ENCODE measurements around the gene GALNT18. TPM values are rescaled to one million over a fixed set of nuclear protein-coding genes. Genes with fewer than 3 reads are reported as not detected.

GALNT18 gene
- total RNA-seq, 1 donor from 2014 or later, result 5.5 TPM

DNA sequence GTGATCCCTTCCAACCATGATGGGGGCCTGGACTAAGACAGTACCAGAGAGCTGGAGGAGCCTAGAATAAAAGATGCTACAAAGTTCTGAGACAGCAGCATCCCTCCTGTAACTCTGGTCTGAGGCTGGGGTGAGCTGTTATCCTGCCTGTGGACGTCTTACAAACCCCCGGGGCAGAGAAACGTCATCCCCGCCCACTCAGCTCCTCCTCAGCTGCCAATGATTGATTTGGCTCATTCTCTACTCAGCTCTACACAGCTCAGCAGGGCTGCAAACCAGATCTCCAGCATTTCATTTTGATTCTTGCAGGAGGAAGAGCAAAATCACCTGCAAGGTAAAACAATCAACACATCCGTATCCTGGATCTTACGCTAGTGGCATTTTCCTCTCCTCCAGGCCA is 324.2 kb downstream of the GALNT18 start:
- intact Hi-C loops (cut with micrococcal nuclease), result no loop called here
- Mint-ChIP-seq H3K4me1 (ENCODE audit: low read depth) (no peaks in the 10 kb centered on the region), H3K4me3 (ENCODE audit: low read depth) (no peak overlapping the region), H3K9me3 (no peaks in the 10 kb centered on the region), H3K27me3 (ENCODE audit: low read depth) (no peaks in the 10 kb centered on the region), H3K27ac (no peak overlapping the region), H3K36me3 (ENCODE audit: low read depth) (no peaks in the 10 kb centered on the region)
- DNase-seq (ENCODE audit: low spot score), result no peak

DNA sequence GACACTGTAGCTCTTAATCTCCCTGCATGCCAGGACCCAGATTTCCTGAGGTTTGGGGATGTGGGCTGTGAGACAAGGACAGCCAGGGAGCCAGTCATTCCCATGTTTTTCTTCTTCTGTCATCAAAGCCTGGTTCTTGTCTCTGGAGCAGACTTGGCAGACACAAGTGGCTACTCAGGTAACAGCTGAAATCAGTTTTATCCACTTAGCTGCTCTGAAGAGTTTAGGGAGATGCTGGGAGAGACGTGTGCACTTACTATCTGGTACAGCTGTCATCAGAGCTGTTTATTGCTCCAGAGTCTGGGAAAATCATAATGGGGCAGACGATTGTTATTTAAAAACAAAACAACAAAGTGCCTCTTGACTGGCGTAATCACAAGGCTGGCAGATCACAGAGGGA is 325.4 kb downstream of the GALNT18 start:
- H3K36me3 Mint-ChIP-seq (ENCODE audit: low read depth), result no peaks in the 10 kb centered on the region
- H3K9me3 Mint-ChIP-seq, result no peaks in the 10 kb centered on the region
- intact Hi-C loops (cut with micrococcal nuclease), result no loop called here
- DNase-seq (ENCODE audit: low spot score), result no peak
- no peaks in the 10 kb centered on the region for H3K27me3 Mint-ChIP-seq (ENCODE audit: low read depth)
- no peak overlapping the region for H3K4me3 Mint-ChIP-seq (ENCODE audit: low read depth)
- H3K4me1 Mint-ChIP-seq (ENCODE audit: low read depth), result no peaks in the 10 kb centered on the region
- H3K27ac Mint-ChIP-seq, result no peak overlapping the region

DNA sequence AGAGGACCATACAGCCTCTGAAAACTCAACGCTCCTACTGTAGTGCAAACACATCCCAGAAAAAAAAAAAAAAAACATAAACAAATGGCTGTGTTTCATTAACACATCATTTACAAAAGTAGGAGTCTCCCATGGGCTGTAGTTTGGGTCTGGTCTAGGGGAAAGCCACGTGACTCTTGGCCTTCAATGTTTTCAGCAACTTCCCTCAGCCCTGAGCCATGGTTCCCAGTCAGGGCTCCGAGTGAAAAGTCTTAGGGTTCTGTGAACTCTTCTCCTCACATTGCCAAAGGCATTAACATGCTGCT is 327.3 kb downstream of the GALNT18 start:
- Mint-ChIP-seq H3K36me3 (ENCODE audit: low read depth) (no peaks in the 10 kb centered on the region), H3K4me3 (ENCODE audit: low read depth) (no peak overlapping the region), H3K27ac (no peak overlapping the region)

DNA sequence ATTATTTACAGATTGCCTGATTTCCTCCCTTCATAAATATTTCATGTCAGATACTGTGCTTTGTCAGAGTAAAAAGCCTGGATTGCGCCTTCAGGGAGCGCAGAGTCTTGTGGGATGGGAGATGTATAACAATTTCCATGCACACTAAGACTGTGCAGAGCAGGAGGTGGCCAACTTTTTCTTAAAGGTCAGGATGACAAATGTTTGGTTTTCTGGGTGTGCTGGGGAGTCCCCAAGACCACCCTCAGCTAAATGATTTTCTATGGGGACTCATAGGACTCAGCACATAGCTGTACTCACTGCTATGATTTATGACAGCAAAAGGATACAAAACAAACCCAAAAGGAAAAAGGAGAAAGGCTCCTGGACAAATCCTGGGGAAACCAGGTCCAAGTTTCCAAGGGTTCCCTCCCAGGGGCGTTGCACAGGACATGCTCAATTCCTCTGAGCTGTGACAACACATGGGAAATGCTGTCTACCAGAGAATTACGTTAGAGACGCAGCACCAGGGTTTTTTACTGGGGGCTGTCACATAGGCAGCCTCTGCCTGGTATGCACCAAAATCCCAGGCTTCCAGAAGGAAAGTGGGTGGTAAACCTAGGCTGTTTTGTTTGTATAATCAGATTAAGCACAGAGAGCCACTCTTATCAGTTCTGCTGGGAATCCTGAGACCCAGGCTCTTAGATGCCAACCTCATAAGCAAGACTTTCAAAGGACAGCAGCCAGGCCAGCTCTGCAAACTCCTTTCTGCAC is 327.8 kb downstream of the GALNT18 start:
- Mint-ChIP-seq H3K9me3 (no peaks in the 10 kb centered on the region), H3K4me3 (ENCODE audit: low read depth) (no peak overlapping the region), H3K4me1 (ENCODE audit: low read depth) (no peaks in the 10 kb centered on the region), H3K27me3 (ENCODE audit: low read depth) (no peaks in the 10 kb centered on the region), H3K27ac (no peak overlapping the region), H3K36me3 (ENCODE audit: low read depth) (no peaks in the 10 kb centered on the region)
- intact Hi-C loops (cut with micrococcal nuclease), result no loop called here
- no peak for DNase-seq (ENCODE audit: low spot score)

More for the DNA sequence above, 327.3 kb downstream of the GALNT18 start:
- no peak for DNase-seq (ENCODE audit: low spot score)
- no peaks in the 10 kb centered on the region for H3K4me1 Mint-ChIP-seq (ENCODE audit: low read depth)
- no peaks in the 10 kb centered on the region for H3K27me3 Mint-ChIP-seq (ENCODE audit: low read depth)
- intact Hi-C loops (cut with micrococcal nuclease), result no loop called here
- no peaks in the 10 kb centered on the region for H3K9me3 Mint-ChIP-seq

DNA sequence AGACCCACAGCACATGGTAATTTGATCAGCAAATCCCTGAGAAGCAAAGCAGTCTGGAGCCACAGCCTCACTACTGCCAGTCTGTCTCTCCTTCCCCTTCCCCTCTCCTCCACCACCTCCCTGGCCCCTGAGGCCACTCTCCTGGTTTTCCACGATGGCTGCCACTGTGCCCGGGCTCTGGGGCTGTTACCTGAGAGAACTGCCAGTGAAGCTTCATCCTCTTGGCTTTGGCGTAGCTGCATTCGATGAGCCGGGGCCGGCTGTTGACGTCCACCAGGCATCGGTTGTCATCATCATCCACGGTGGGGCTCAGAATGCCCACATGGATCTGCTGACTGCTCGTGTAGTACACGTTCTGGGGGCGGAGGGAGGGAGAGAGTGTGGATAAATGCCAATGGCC is 329.0 kb downstream of the GALNT18 start:
- no peak overlapping the region for H3K4me3 Mint-ChIP-seq (ENCODE audit: low read depth)
- no peaks in the 10 kb centered on the region for H3K4me1 Mint-ChIP-seq (ENCODE audit: low read depth)
- H3K36me3 Mint-ChIP-seq (ENCODE audit: low read depth), result no peaks in the 10 kb centered on the region
- H3K27ac Mint-ChIP-seq, result no peak overlapping the region
- intact Hi-C loops (cut with micrococcal nuclease), result no loop called here
- no peaks in the 10 kb centered on the region for H3K9me3 Mint-ChIP-seq
- no peak for DNase-seq (ENCODE audit: low spot score)
- no peaks in the 10 kb centered on the region for H3K27me3 Mint-ChIP-seq (ENCODE audit: low read depth)

DNA sequence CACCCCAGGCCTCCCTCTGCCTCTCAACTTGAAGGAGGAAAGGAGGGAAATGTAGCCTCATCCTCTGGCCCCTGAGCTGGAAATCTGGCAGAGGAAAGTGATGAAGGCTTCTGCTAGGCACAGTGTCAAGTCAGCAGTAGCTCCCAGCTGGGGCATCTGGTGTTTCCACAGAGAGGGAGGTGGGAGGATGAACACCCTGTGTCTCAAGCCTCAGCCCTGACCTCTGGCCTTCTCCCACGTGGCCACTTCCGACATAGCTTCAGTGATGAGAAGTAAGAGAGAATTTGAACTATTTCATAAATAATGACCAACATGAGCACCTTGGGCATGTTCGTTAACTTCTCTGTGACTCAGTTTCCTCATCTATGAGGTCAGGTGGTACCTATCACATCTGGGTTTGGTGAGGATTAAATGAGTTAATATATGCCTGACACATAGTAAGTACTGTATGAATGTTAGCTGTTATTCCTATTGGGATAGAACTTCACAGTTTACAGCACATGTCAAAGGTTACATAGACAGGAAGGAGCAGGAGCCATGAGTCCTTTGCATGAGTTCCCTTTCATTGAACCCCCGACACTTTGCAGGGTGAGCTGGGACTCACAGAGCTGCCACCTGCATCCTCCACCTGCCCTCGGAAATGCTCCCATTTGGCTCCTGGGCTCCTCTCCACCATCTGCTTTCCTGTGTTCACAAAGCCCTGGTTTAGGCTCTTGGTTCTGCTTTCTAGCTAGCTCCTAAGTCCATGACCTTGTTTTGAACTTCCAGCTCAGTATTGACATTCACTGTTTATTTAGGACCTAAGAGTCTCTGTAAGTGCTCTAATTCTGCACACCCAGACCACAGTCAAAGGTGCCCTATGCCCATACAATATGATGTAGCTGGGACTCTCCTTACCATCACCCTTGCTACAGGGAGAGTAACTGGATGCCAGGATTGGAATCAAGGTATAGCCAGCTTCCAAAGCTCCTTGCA is 330.5 kb downstream of the GALNT18 start:
- Mint-ChIP-seq H3K27ac (no peak overlapping the region), H3K27me3 (ENCODE audit: low read depth) (no peaks in the 10 kb centered on the region)
- DNase-seq (ENCODE audit: low spot score), result no peak

DNA sequence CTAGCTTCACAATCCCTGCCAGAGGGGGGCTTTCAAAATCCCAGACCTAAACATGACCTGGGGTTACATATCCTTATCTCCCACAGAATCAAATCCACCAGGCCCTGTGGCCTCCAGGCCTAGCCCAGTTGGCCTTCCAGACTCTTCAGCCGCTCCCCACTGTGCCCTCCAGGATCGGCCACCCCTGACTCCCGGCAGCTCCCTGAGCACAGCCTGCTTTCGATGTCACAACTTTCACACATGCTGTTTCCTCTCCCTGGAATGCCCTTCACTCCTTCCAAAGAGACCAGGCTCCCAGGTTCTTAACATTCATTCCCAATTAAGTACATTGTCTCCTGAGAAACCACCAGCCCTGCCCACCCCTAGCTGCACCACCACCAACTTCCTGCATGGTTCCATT is 331.5 kb downstream of the GALNT18 start:
- no peak overlapping the region for H3K27ac Mint-ChIP-seq
- DNase-seq (ENCODE audit: low spot score), result no peak
- H3K27me3 Mint-ChIP-seq (ENCODE audit: low read depth), result no peaks in the 10 kb centered on the region
- H3K9me3 Mint-ChIP-seq, result no peaks in the 10 kb centered on the region
- intact Hi-C loops (cut with micrococcal nuclease), result no loop called here
- no peaks in the 10 kb centered on the region for H3K36me3 Mint-ChIP-seq (ENCODE audit: low read depth)
- H3K4me3 Mint-ChIP-seq (ENCODE audit: low read depth), result no peak overlapping the region
- no peaks in the 10 kb centered on the region for H3K4me1 Mint-ChIP-seq (ENCODE audit: low read depth)

More for the DNA sequence above, 330.5 kb downstream of the GALNT18 start:
- H3K9me3 Mint-ChIP-seq, result no peaks in the 10 kb centered on the region
- no peaks in the 10 kb centered on the region for H3K4me1 Mint-ChIP-seq (ENCODE audit: low read depth)
- intact Hi-C loops (cut with micrococcal nuclease), result no loop called here
- H3K4me3 Mint-ChIP-seq (ENCODE audit: low read depth), result no peak overlapping the region
- H3K36me3 Mint-ChIP-seq (ENCODE audit: low read depth), result no peaks in the 10 kb centered on the region

DNA sequence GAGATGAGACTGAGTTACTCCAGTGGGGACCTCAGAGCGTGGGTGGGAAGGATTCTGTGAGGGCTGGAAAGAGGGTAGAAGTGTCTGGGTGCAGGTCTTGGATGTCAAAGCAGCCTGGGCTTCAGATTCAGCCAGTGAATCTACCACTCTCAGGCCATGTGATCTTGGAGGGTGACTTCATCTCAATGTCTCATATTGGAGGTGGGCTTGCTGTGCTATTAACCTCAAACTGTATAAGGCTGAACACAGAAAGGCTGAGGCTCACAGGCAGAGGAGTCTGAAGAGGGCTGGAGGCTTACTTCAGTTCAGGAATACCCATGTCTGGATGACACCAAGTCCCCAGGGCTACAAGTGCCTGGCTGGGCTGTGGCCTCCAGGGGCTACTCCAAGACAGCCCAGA is 332.1 kb downstream of the GALNT18 start:
- intact Hi-C loops (cut with micrococcal nuclease), result no loop called here
- Mint-ChIP-seq H3K4me3 (ENCODE audit: low read depth) (no peak overlapping the region), H3K4me1 (ENCODE audit: low read depth) (no peaks in the 10 kb centered on the region)

DNA sequence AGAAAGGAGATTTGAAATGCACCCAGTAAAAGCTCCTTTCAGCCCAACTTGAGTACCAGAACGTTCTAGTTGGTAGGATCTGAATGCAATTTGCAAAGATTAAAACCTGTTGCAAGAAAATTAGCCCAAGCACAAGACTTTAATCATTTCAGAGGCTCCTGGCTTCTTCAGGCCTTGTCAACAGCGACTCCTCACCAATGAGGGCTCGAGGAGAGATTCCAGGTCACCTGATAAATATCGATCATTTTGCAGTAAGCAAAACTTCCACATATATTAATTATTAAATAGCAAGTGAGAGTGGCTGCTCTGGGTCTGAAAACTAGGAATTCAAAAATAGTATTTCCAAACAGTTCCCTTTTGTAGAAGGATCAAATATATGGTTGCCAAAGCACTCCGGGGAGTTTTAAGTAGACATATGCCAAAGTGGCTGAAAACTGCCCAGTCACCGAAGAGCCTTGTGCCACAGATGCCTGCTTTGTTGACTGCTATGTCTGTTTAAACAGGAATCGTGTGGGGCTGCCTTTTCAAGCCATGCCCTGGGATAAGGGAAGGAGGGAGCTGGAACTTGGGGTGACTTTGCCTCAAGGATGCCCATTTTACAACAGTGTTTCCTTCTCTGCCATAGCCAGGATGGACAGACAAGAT is 332.7 kb downstream of the GALNT18 start:
- no peak overlapping the region for H3K27ac Mint-ChIP-seq
- no peak overlapping the region for H3K4me3 Mint-ChIP-seq (ENCODE audit: low read depth)
- H3K27me3 Mint-ChIP-seq (ENCODE audit: low read depth), result no peaks in the 10 kb centered on the region
- no peaks in the 10 kb centered on the region for H3K4me1 Mint-ChIP-seq (ENCODE audit: low read depth)
- DNase-seq (ENCODE audit: low spot score), result no peak
- no peaks in the 10 kb centered on the region for H3K9me3 Mint-ChIP-seq
- intact Hi-C loops (cut with micrococcal nuclease), result no loop called here
- H3K36me3 Mint-ChIP-seq (ENCODE audit: low read depth), result no peaks in the 10 kb centered on the region

More for the DNA sequence above, 332.1 kb downstream of the GALNT18 start:
- H3K36me3 Mint-ChIP-seq (ENCODE audit: low read depth), result no peaks in the 10 kb centered on the region
- H3K9me3 Mint-ChIP-seq, result no peaks in the 10 kb centered on the region
- H3K27ac Mint-ChIP-seq, result no peak overlapping the region
- no peak for DNase-seq (ENCODE audit: low spot score)
- no peaks in the 10 kb centered on the region for H3K27me3 Mint-ChIP-seq (ENCODE audit: low read depth)

DNA sequence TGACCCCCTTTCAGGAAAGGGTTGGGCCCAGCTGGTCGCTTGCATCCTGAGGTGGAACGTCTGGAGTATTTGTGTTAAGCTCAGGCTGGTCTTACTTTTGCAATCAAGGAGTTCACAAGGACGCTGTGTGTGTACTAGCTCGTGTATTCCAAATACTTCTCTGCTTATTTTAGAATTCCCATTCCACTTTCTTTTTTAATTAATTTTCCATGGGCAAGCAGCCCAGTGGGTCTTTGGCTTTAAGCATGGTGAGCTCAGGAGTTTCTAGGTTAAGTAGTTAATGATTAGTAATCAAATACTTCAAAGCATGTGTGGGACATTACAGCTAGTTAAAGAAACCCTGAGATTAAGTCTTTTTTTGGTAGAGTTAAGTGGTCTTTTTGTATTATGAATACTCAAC is 337.3 kb downstream of the GALNT18 start:
- intact Hi-C loops (cut with micrococcal nuclease), result no loop called here
- Mint-ChIP-seq H3K4me1 (ENCODE audit: low read depth) (no peaks in the 10 kb centered on the region), H3K27me3 (ENCODE audit: low read depth) (no peaks in the 10 kb centered on the region), H3K4me3 (ENCODE audit: low read depth) (no peak overlapping the region), H3K9me3 (no peaks in the 10 kb centered on the region), H3K36me3 (ENCODE audit: low read depth) (no peaks in the 10 kb centered on the region), H3K27ac (no peak overlapping the region)
- no peak for DNase-seq (ENCODE audit: low spot score)

DNA sequence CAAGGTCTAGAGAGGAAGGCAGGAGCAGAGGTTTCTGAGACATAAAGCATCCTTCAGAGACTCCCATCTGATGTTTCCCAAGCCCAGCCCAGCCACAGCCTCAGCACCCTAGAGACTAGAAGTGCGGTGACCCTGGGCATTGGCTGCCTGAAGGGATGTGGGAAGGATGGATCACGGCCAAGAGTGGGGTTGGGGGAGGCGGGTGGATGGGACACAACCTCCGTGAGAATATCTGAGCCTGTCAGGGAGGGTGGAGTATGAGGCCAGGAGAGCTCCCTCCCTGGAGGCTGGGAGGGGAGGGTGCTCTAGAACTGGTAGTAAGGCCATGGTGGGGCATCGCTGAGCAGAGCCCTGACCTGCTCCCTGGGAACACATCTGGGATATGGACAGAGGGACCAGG is 340.2 kb downstream of the GALNT18 start:
- no peaks in the 10 kb centered on the region for H3K9me3 Mint-ChIP-seq
- no peaks in the 10 kb centered on the region for H3K4me1 Mint-ChIP-seq (ENCODE audit: low read depth)
- no peak overlapping the region for H3K27ac Mint-ChIP-seq
- no peaks in the 10 kb centered on the region for H3K36me3 Mint-ChIP-seq (ENCODE audit: low read depth)
- no peak for DNase-seq (ENCODE audit: low spot score)
- H3K27me3 Mint-ChIP-seq (ENCODE audit: low read depth), result peaks cover 3% of the 10 kb centered on the region
- H3K4me3 Mint-ChIP-seq (ENCODE audit: low read depth), result no peak overlapping the region
- intact Hi-C loops (cut with micrococcal nuclease), result no loop called here

DNA sequence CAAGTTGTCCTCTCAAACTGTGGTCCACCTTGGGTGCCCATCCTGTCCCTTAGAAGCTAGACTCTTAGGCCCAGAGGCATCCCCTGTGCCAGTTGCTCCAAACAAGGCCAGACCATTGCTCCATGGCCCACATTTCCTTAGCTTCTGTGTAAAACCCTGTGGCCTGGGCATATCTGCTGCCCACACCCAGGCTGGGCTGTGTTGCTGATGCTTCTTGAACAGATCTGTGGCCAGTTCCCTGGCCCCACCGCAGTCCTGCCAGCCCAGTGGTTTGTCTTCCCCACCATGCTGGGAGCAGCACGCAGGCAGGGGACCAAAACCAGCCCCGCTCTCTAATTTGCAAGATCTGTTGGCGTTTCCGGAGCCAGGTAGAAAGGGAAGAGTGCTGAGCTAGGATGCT is 341.0 kb downstream of the GALNT18 start:
- Mint-ChIP-seq H3K4me1 (ENCODE audit: low read depth) (no peaks in the 10 kb centered on the region), H3K4me3 (ENCODE audit: low read depth) (no peak overlapping the region), H3K9me3 (no peaks in the 10 kb centered on the region), H3K27me3 (ENCODE audit: low read depth) (peaks cover 3% of the 10 kb centered on the region), H3K36me3 (ENCODE audit: low read depth) (no peaks in the 10 kb centered on the region), H3K27ac (no peak overlapping the region)
- no peak for DNase-seq (ENCODE audit: low spot score)
- intact Hi-C loops (cut with micrococcal nuclease), result no loop called here
